H7 (cell line): ENCODE data around the gene PHAF1. TPM values are rescaled to one million over a fixed set of nuclear protein-coding genes. Genes with fewer than 3 reads are reported as not detected.
A peak's percentile ranks its signal among the peaks of the same experiment; 100 is the strongest.

Experiments
- DNase-seq: peaks from one replicate; pipeline ENCODE4 v3.0.0; 2012
- H3K27me3 ChIP-seq: 2 replicates; pipeline ENCODE4 v1.6.0; 2011; ENCODE audit warnings: mild to moderate bottlenecking, low read length; ENCODE audit not compliant: control insufficient read depth, insufficient read depth
- H3K36me3 ChIP-seq: replicated peaks from 2 replicates; pipeline ENCODE4 v1.5.1; 2011; ENCODE audit warnings: low read length; ENCODE audit not compliant: control insufficient read depth, insufficient read depth
- H3K4me3 ChIP-seq: 2 replicates; pipeline ENCODE4 v1.5.1; 2011; ENCODE audit warnings: low read depth, mild to moderate bottlenecking, control low read depth, low read length, moderate library complexity; ENCODE audit not compliant: insufficient read depth
- total RNA-seq: library from RNA; depleted of rRNA; stranded (reverse); fragments of >200 nt; shearing (Covaris generic); gene quantifications from 2 replicates; pipeline ENCODE4 v1.2.3, GENCODE V29; 2014

Gene PHAF1
- total RNA-seq, 1 experiment from 2014 or later = 24.1 TPM

GRCh38 chr16:67147437-67148140, 37.8 kb downstream of the PHAF1 start:
- Histone ChIP-seq H3K36me3 (peaks cover 34% of the 10 kb centered on the region), H3K4me3 (no peak overlapping the region), H3K27me3 (peaks cover 33% of the 10 kb centered on the region)
- DNase-seq = no peak

- Histone ChIP-seq H3K36me3 (peaks cover 34% of the 10 kb centered on the region), H3K4me3 (no peak overlapping the region), H3K27me3 (peaks cover 39% of the 10 kb centered on the region)
- no peak for DNase-seq
These were observed 38.5 kb downstream of the PHAF1 start for GRCh38 chr16:67148221-67148620.

- DNase-seq = peak; percentile 35
- Histone ChIP-seq H3K4me3 (no peak overlapping the region), H3K27me3 (peaks cover 44% of the 10 kb centered on the region), H3K36me3 (peaks cover 31% of the 10 kb centered on the region)
These were observed 39.0 kb downstream of the PHAF1 start for GRCh38 chr16:67148656-67149275.

GRCh38 chr16:67149276-67150046, 39.7 kb downstream of the PHAF1 start:
- H3K36me3 ChIP-seq = peaks cover 25% of the 10 kb centered on the region
- DNase-seq = peak; percentile 96
- H3K27me3 ChIP-seq = peaks cover 51% of the 10 kb centered on the region
- H3K4me3 ChIP-seq = peak overlapping the region; percentile 65

- Histone ChIP-seq H3K4me3 (peak overlapping the region; percentile 65), H3K27me3 (peaks cover 59% of the 10 kb centered on the region), H3K36me3 (peaks cover 20% of the 10 kb centered on the region)
- DNase-seq = peak; percentile 97
These were observed 40.5 kb downstream of the PHAF1 start for GRCh38 chr16:67150047-67150832.

- Histone ChIP-seq H3K4me3 (peak within 1 kb of the TSS; percentile 65), H3K27me3 (peaks cover 66% of the 10 kb centered on the region), H3K36me3 (peaks cover 14% of the 10 kb centered on the region)
- peak; percentile 94 for DNase-seq
These were observed 41.2 kb downstream of the PHAF1 start, which contains the start of gene B3GNT9 for GRCh38 chr16:67150833-67151396. TSS of gene B3GNT9 (minus strand) at chr16:67150998. CDS start at chr16:67150485, 513 bp downstream.

- Histone ChIP-seq H3K27me3 (peaks cover 72% of the 10 kb centered on the region), H3K4me3 (peak overlapping the region; percentile 65; the same call in 1 of the 2 replicates), H3K36me3 (peaks cover 10% of the 10 kb centered on the region)
- DNase-seq = peak; percentile 60
These were observed 41.8 kb downstream of the PHAF1 start for GRCh38 chr16:67151431-67152097.

- DNase-seq = peak; percentile 82
- H3K27me3 ChIP-seq = peaks cover 100% of the 10 kb centered on the region
- H3K4me3 ChIP-seq = peak overlapping the region; percentile 30; the same call in 1 of the 2 replicates
These were observed 45.0 kb downstream of the PHAF1 start for GRCh38 chr16:67154578-67155294.

GRCh38 chr16:67155295-67156142, 45.8 kb downstream of the PHAF1 start:
- H3K4me3 ChIP-seq = peak overlapping the region; percentile 30; the same call in 1 of the 2 replicates
- H3K27me3 ChIP-seq = peaks cover 100% of the 10 kb centered on the region
- peak; percentile 98 for DNase-seq

More at GRCh38 chr16:67154578-67155294, 45.0 kb downstream of the PHAF1 start:
- H3K36me3 ChIP-seq = no peaks in the 10 kb centered on the region

GRCh38 chr16:67156143-67156844, 46.6 kb downstream of the PHAF1 start:
- Histone ChIP-seq H3K4me3 (no peak overlapping the region), H3K36me3 (no peaks in the 10 kb centered on the region), H3K27me3 (peaks cover 99% of the 10 kb centered on the region)
- no peak for DNase-seq

More at GRCh38 chr16:67155295-67156142, 45.8 kb downstream of the PHAF1 start:
- no peaks in the 10 kb centered on the region for H3K36me3 ChIP-seq

- Histone ChIP-seq H3K4me3 (no peak overlapping the region), H3K27me3 (peaks cover 99% of the 10 kb centered on the region), H3K36me3 (no peaks in the 10 kb centered on the region)
- no peak for DNase-seq
These were observed 47.5 kb downstream of the PHAF1 start for GRCh38 chr16:67157106-67157748.
